Stimulated activated CD4-positive, alpha-beta T cell treated with anti-CD3 and anti-CD28 coated beads, Interleukin-4, amount 100 ng/mL, for 24 hours (primary cell): Measurements from ENCODE around the gene MBNL1.

ENCODE experiments used
- DNase-seq: peaks from one replicate; pipeline ENCODE4 v3.0.0-alpha.2; 2020

MBNL1 gene, protein sequence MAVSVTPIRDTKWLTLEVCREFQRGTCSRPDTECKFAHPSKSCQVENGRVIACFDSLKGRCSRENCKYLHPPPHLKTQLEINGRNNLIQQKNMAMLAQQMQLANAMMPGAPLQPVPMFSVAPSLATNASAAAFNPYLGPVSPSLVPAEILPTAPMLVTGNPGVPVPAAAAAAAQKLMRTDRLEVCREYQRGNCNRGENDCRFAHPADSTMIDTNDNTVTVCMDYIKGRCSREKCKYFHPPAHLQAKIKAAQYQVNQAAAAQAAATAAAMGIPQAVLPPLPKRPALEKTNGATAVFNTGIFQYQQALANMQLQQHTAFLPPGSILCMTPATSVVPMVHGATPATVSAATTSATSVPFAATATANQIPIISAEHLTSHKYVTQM

GRCh38 chr3:152268555-152269055 is at the start of gene MBNL1:
Gene MBNL1 (plus strand): TSS chr3:152268929. CDS start chr3:152300194, 31,265 bp downstream.
- DNase-seq: peak; percentile 87

- DNase-seq: no peak
Measured at GRCh38 chr3:152219216-152219615, 49.5 kb upstream of the MBNL1 start.

DNA sequence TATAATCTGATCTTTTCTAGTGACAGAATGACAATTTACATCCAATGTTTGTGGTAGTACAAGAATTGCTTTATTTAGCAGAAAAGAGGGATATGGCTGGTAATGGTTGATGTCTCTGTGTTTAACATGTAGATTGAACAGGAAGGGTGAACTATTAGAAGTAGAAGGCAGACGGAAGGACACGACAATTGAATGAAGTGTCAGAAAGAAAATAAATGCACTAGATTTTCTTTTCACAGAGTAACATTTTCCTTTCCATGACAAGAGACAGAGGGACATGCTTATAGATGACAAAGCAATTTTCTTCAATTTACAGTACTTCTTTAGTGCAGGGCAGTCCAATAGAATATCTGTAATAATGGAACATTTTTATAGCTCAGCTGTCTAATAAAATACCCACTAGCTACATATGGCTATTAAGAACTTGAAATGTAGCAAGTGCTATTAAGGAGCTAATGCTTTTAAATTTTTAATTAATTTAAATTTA is 48.9 kb upstream of the MBNL1 start:
- no peak for DNase-seq

GRCh38 chr3:152222327-152222726 is 46.4 kb upstream of the MBNL1 start:
- DNase-seq: no peak

DNA sequence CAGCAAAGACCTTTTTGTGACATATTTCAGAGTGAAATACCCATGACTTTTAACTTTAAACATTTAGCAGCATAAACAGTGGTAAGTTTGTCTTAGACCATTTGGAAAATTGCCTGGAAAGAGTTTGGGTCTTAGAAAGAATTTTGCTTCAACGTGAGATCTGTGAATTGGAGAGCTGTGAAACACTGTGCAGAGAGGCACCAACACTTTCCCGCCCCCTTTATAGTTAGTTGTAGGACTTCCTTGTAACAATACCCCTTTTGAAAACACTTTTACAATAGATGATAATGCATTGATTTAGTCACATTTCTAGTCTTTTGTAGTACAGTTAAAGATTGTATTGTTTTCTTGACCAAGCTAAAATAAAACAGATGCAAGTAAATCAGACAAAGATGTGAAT is 43.5 kb upstream of the MBNL1 start:
- no peak for DNase-seq

GRCh38 chr3:152226176-152226575 is 42.6 kb upstream of the MBNL1 start:
- no peak for DNase-seq

DNA sequence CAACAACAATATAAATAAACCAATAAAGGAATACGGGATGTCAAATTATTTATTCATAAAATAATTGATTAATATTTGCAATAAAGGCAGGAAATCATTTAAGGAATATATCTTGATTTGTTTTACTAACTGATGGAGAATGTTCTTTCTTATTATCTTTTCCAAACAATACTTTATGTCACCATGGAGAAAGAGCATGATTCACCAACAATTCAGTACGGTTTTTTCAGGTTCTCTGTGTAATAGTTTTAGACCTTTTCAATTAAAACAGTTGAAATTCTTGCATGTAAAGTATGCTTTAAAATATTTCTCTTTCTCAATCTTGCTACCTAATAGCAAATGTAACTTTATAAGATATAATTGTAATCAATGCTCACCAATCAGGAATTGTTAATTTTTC is 41.7 kb upstream of the MBNL1 start:
- no peak for DNase-seq

DNA sequence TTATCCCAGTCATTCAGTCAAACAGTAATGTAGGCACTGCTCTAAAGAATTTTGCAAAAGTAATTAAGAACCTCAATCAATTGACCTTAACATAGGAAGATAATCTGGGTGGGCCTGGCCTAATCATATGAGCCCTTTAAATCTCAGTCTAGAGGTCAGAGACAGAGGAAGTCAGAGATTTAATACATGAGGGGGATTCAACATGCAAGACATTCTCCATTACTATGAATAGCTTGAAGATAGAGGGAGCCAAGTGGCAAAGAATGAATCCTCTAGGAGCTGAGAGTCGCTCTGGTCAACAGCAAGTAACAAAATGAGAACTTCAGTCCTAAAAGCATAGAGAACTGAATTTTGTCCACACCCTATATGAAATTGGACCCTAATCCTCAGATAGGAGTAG is 39.0 kb upstream of the MBNL1 start:
- no peak for DNase-seq

GRCh38 chr3:152230370-152230769 is 38.4 kb upstream of the MBNL1 start:
- DNase-seq: no peak

DNA sequence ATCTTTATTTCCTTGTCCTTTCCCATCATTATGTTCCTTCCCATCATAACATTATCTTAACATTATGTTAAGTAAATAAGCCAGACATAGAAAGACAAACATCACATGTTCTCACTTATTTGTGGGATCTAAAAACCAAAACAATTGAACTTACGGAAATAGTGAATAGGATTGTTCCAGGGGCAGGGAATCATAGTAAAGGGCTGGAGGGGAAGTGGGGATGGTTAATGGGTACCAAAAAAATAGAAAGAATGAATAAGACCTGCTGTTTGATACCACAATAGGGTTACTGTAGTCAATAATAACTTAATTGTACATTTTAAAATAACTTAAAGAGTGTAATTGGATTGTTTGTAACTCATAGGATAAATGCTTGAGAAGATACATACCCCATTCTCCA is 36.7 kb upstream of the MBNL1 start:
- DNase-seq: no peak

GRCh38 chr3:152232679-152233078 is 36.0 kb upstream of the MBNL1 start:
- DNase-seq: no peak

- DNase-seq: no peak
Measured at GRCh38 chr3:152234657-152235375, 33.9 kb upstream of the MBNL1 start.

DNA sequence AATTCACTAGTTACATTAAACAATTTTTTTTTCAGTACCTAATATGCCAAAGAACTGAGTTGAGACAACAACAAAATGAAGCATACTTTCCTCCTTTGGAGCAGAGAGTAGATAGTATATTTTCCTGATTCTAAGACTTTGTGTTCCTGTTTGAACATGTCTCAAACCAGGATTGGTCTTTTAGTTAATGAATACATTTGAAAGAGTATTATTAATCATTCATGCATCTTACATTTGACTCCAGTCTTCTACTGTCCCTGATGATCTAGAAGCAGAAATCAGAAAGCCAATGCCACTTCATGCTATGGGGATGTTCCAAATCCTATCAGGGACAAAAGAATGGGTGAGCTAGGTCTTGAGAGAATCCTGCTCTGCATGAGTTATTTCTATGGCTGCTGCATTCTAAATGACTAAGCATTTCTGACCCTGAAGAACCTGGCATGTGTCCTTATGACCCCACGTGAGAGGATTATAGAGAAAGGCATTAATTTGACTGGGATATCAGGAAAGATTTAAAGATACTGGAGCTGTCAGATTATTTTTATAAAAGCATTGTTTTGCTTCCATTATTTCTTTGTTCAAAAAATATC is 32.9 kb upstream of the MBNL1 start:
- no peak for DNase-seq

GRCh38 chr3:152236716-152237115 is 32.0 kb upstream of the MBNL1 start:
- DNase-seq: no peak

DNA sequence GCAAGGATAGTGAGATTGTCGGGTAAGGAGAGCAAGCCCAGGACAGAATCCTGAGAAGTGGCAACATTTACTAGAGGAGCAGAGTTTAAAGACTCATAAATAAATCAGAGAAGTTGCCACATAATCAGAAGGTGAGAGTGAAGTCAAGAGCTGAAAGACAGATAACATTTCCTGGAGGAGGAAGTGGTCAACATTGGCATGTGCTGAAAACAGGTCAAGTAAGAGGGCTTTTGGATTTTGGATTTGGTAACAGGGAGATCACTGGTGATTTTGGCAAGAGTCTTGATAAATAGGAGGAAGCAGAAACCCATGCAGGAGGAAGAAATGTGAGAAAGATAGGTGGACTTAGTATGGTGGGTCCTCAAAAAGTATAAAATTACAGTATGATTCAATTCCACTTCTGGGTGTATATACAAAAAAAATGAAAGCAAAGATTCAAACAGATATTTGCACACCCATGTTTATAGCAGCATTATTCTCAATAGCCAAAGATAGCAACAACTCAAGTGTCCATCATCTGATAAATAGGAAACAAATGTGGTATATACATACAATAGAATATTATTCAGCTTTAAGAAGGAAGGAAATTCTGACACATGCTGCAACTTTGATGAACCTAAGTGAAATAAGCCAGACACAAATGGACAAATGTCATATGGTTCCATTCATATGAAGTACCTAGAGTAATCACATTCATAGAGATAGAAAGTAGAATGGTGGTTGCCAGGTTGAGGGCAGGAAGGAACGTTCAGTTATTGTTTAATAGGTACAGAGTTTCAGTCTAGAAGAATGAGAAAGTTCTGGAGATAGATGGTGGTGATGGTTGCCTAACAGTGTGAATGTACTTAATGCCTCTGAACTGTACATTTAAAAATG is 27.3 kb upstream of the MBNL1 start:
- DNase-seq: no peak

- no peak for DNase-seq
Measured at GRCh38 chr3:152243301-152243711, 25.4 kb upstream of the MBNL1 start.

DNA sequence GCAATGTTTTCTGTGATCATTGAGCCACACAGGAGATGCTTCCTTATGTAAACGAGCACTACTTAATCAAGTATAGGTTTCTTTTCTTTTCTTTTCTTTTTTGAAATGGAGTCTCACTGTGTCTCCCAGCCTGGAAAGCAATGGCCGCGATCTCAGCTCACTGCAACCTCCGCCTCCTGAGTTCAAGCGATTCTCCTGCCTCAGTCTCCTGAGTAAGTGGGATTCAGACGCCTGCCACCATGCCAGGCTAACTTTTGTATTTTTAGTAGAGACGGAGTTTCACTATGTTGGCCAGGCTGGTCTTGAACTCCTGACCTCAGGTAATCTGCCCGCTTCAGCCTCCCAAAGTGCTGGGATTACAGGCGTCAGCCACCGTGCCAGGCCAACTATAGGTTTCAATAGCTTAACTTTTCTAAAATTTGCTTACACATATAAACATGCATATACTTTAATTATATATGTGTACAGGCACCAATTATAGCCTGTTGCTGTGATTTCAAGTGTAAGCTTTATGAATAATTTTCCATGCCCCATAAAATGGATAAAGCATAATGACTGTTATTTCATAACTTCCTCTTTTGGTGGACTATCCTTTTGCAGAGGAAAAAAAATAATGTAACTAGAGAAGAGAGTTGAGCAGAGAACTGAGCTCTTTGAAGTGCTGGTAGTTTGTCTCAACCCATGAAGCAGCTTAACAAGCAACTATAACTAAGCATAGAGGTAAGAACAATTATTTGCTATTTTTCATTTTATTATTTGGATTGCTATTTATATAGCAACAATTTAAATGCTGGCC is 24.8 kb upstream of the MBNL1 start:
- DNase-seq: no peak

- DNase-seq: no peak
Measured at GRCh38 chr3:152244517-152244888, 24.2 kb upstream of the MBNL1 start.

- DNase-seq: no peak
Measured at GRCh38 chr3:152245498-152246170, 23.1 kb upstream of the MBNL1 start.

DNA sequence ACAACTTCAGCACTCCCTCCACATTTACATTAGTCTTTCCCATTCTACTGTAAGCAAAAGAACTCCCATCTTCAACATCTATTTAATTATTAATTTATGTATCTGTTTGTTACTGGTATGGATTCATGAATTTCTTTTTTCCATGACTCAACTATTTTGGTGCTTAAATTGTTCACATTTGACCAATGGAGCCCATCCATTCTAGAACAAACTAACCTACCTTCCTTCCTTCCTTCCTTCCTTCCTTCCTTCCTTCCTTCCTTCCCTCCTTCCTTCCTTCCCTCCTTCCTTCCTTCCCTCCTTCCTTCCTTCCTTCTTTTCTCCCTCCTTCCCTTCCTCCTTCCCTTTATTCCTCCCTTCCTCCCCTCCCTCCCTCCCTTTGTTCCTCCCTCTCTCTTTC is 16.8 kb upstream of the MBNL1 start:
- DNase-seq: no peak

GRCh38 chr3:152252755-152253154 is 16.0 kb upstream of the MBNL1 start:
- DNase-seq: no peak
